H9 (cell line): ENCODE results near the gene FCN1. TPM values are rescaled to one million over a fixed set of nuclear protein-coding genes. Genes with fewer than 3 reads are reported as not detected.
A peak's percentile ranks its signal among the peaks of the same experiment; 100 is the strongest.

Experiments used
- DNase-seq: peaks from one replicate; pipeline ENCODE4 v3.0.0-alpha.2; 2017
- H2AFZ ChIP-seq: one replicate; pipeline ENCODE4 v1.6.1; 2013; ENCODE audit warnings: mild to moderate bottlenecking, low read length, control low read depth, moderate library complexity
- H2AK5ac ChIP-seq: 2 replicates; pipeline ENCODE4 v1.6.1; 2013; ENCODE audit warnings: low read length, control low read depth, mixed read lengths; ENCODE audit not compliant: insufficient read length
- H2BK120ac ChIP-seq: one replicate; pipeline ENCODE4 v1.6.1; 2013; ENCODE audit warnings: low read depth, mild to moderate bottlenecking, low read length, control low read depth, inconsistent platforms; ENCODE audit not compliant: poor library complexity, severe bottlenecking
- H2BK12ac ChIP-seq: 2 replicates; pipeline ENCODE4 v1.6.1; 2013; ENCODE audit warnings: low read length, control low read depth, mixed read lengths, low read depth; ENCODE audit not compliant: insufficient read length
- H2BK15ac ChIP-seq: 2 replicates; pipeline ENCODE4 v1.6.1; 2013; ENCODE audit warnings: low read depth, low read length, control low read depth
- H2BK20ac ChIP-seq: one replicate; pipeline ENCODE4 v1.6.1; 2013; ENCODE audit warnings: low read depth, mild to moderate bottlenecking, low read length, control low read depth, inconsistent platforms; ENCODE audit not compliant: poor library complexity, severe bottlenecking
- H2BK5ac ChIP-seq: 2 replicates; pipeline ENCODE4 v1.6.1; 2013; ENCODE audit warnings: low read length, control low read depth, mixed read lengths; ENCODE audit not compliant: insufficient read length
- H3K14ac ChIP-seq: 2 replicates; pipeline ENCODE4 v1.6.1; 2013; ENCODE audit warnings: low read length, control low read depth; ENCODE audit not compliant: insufficient read depth
- H3K18ac ChIP-seq: 2 replicates; pipeline ENCODE4 v1.6.1; 2013; ENCODE audit warnings: low read depth, mild to moderate bottlenecking, mixed read lengths, low read length, control low read depth; ENCODE audit not compliant: insufficient read length
- H3K23ac ChIP-seq: 2 replicates; pipeline ENCODE4 v1.6.1; 2013; ENCODE audit warnings: low read length, control low read depth, mixed read lengths, low read depth; ENCODE audit not compliant: insufficient read length
- H3K23me2 ChIP-seq: 2 replicates; pipeline ENCODE4 v1.6.1; 2013; ENCODE audit warnings: low read depth, mild to moderate bottlenecking, mixed read lengths, low read length, control low read depth; ENCODE audit not compliant: insufficient read length, poor library complexity, severe bottlenecking
- H3K27ac ChIP-seq: 2 replicates; pipeline ENCODE4 v1.5.1; 2013; ENCODE audit warnings: low read length, control low read depth, mixed read lengths, low read depth; ENCODE audit not compliant: insufficient read length
- H3K27me3 ChIP-seq: 2 replicates; pipeline ENCODE4 v1.6.1; 2013; ENCODE audit warnings: low read length, control low read depth, inconsistent platforms; ENCODE audit not compliant: insufficient read depth
- H3K4ac ChIP-seq: 2 replicates; pipeline ENCODE4 v1.6.1; 2013; ENCODE audit warnings: low read depth, mild to moderate bottlenecking, control low read depth, inconsistent platforms, low read length, moderate library complexity
- H3K4me1 ChIP-seq: 2 replicates; pipeline ENCODE4 v1.6.1; 2013; ENCODE audit warnings: low read length, control low read depth, inconsistent platforms; ENCODE audit not compliant: insufficient read depth
- H3K4me2 ChIP-seq: 2 replicates; pipeline ENCODE4 v1.6.1; 2013; ENCODE audit warnings: low read length, control low read depth, mixed read lengths; ENCODE audit not compliant: insufficient read length, insufficient read depth
- H3K56ac ChIP-seq: 2 replicates; pipeline ENCODE4 v1.6.1; 2013; ENCODE audit warnings: low read depth, mild to moderate bottlenecking, mixed read lengths, low read length, control low read depth; ENCODE audit not compliant: insufficient read length
- H3K79me1 ChIP-seq: 2 replicates; pipeline ENCODE4 v1.6.1; 2013; ENCODE audit warnings: low read depth, mild to moderate bottlenecking, moderate library complexity, low read length, control low read depth, inconsistent platforms; ENCODE audit not compliant: insufficient read depth, poor library complexity, severe bottlenecking
- H3K79me2 ChIP-seq: 2 replicates; pipeline ENCODE4 v1.6.1; 2013; ENCODE audit warnings: low read length, control low read depth, inconsistent platforms; ENCODE audit not compliant: insufficient read depth
- H3K9ac ChIP-seq: 2 replicates; pipeline ENCODE4 v1.6.1; 2013; ENCODE audit warnings: low read length, control low read depth, mixed read lengths; ENCODE audit not compliant: insufficient read length; ENCODE audit errors: extremely low read depth
- H3K9me3 ChIP-seq: one replicate; pipeline ENCODE4 v1.6.1; 2013; ENCODE audit warnings: low read depth, low read length, inconsistent platforms; ENCODE audit not compliant: control insufficient read depth
- H3T11ph ChIP-seq: one replicate; pipeline ENCODE4 v1.6.1; 2013; ENCODE audit warnings: mild to moderate bottlenecking, low read length, control low read depth, inconsistent platforms
- H4K20me1 ChIP-seq: one replicate; pipeline ENCODE4 v1.6.1; 2013; ENCODE audit not compliant: control insufficient read depth, insufficient read length, insufficient read depth
- H4K5ac ChIP-seq: 2 replicates; pipeline ENCODE4 v1.6.1; 2013; ENCODE audit warnings: low read depth, mild to moderate bottlenecking, mixed read lengths, low read length, control low read depth; ENCODE audit not compliant: insufficient read length
- H4K8ac ChIP-seq: replicated peaks from 2 replicates; pipeline ENCODE4 v1.6.1; 2013; ENCODE audit warnings: low read length, control low read depth, mixed read lengths, low read depth; ENCODE audit not compliant: insufficient read length
- H4K91ac ChIP-seq: 2 replicates; pipeline ENCODE4 v1.6.1; 2013; ENCODE audit warnings: low read depth, mild to moderate bottlenecking, moderate library complexity, mixed read lengths, low read length, control low read depth; ENCODE audit not compliant: insufficient read length
- H3K27ac Mint-ChIP-seq, 3 experiments: 2 replicates in 2 of 3; 3 replicates in 1 of 3; pipeline ENCODE4 v1.8.0; 2020 to 2021; ENCODE audit warnings: mixed read lengths in 3 of 3, mild to moderate bottlenecking in 1 of 3, moderate library complexity in 1 of 3
- H3K27me3 Mint-ChIP-seq: 2 replicates; pipeline ENCODE4 v1.8.0; 2021; ENCODE audit warnings: low read depth, mild to moderate bottlenecking, moderate library complexity, mixed read lengths
- H3K36me3 Mint-ChIP-seq, 3 experiments: 2 replicates in 2 of 3; 3 replicates in 1 of 3; pipeline ENCODE4 v1.8.0; 2020 to 2021; ENCODE audit warnings: low read depth in 3 of 3, mixed read lengths in 3 of 3; ENCODE audit not compliant: insufficient read depth in 1 of 3
- H3K4me1 Mint-ChIP-seq, 2 experiments: 2 replicates each; pipeline ENCODE4 v1.8.0; 2020; ENCODE audit warnings: mixed read lengths in 2 of 2
- H3K4me3 Mint-ChIP-seq, 2 experiments: 2 replicates in 1 of 2; 3 replicates in 1 of 2; pipeline ENCODE4 v1.8.0; 2020 to 2021; ENCODE audit warnings: mild to moderate bottlenecking in 2 of 2, mixed read lengths in 2 of 2, moderate library complexity in 1 of 2
- H3K9me3 Mint-ChIP-seq, 2 experiments: 2 replicates in 1 of 2; 3 replicates in 1 of 2; pipeline ENCODE4 v1.8.0; 2020; ENCODE audit warnings: mild to moderate bottlenecking in 2 of 2, mixed read lengths in 2 of 2, moderate library complexity in 1 of 2
- CTCF ChIP-seq: fragments of 200-600 bp; sonication (generic); conservative IDR thresholded peaks from 3 replicates; pipeline ENCODE4 v1.8.0; 2021; ENCODE audit warnings: antibody characterized with exemption, mild to moderate bottlenecking
- WGBS: extraction: QIAGEN DNeasy Blood & Tissue Kit; methylation state at CpG from one replicate; pipeline ENCODE4 v1.1.7; 2013; ENCODE audit warnings: missing lambda C conversion rate, low lambda C conversion rate, mixed read lengths; ENCODE audit not compliant: insufficient read length; ENCODE audit errors: extremely low coverage; 5-methylcytosine and 5-hydroxymethylcytosine counted together
- total RNA-seq: library from RNA; stranded (reverse); gene quantifications from 2 replicates; pipeline ENCODE4 v1.2.1, GENCODE V29; 2021

The FCN1 gene
- total RNA-seq, 1 experiment from 2014 or later = not detected

DNA sequence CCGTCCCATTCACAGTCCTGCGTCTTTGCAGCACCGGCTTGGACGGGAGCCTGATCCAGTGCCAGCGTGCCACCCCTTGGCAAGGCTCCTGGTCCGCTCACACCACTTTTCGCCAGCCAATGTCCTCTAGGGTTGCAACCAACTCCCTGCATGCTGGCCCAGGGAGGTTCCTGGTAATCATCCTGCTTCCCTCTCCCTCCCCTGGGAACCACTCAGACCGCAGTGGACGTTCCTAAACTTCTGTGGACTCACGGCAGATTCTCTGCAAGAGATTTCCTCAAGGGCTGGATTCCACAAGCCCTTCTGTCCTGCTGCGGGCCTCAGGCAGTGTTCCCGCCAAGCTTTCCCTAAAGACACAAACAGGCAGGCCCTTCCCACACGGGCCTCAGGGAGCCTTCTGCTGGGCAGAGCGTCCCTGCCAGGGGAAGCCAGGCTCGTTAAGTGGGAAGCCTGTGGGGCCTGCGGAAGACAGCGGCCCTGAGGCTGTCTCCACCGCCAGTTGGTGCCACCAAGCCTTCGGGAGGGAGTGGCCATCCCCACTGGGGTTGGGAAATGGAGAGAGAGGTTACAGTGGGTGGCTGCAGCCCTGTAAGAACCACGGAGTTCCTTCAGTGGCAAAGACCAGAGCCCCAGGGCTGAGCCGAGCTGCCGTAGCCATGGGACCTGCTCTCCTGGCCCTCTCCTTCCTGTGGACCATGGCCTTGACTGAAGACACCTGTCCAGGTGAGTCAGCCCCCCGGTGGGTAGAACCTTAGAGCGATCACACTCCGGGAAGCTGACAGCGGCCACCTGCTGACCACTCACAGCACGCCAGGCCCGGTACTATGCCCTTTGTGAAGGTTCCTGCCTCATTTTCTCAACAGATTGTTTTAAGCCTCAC lies 53.5 kb downstream of the FCN1 start:
- no peak overlapping the region for H2BK5ac ChIP-seq
- no peaks in the 10 kb centered on the region for H3K9me3 ChIP-seq
- H3K23ac ChIP-seq = no peak overlapping the region
- no peak overlapping the region for H4K8ac ChIP-seq
- no peaks in the 10 kb centered on the region for H3K23me2 ChIP-seq
- no peak overlapping the region for H3K9ac ChIP-seq
- no peaks in the 10 kb centered on the region for H3K79me2 ChIP-seq
- H3K18ac ChIP-seq = no peak overlapping the region
- H4K91ac ChIP-seq = no peak overlapping the region
- 0 out of 7 replicates have a peak overlapping the region, but pooled peaks of 1 of the 3 experiments have one; percentile 36 for H3K27ac Mint-ChIP-seq
- peaks cover 3 to 8% of the 10 kb centered on the region in 2 experiments; a peak in 4 of 5 replicates for H3K9me3 Mint-ChIP-seq
- no peak overlapping the region for H3K4me3 Mint-ChIP-seq
- no peaks in the 10 kb centered on the region for H3K79me1 ChIP-seq
- no peak for TF ChIP-seq CTCF
- no peak overlapping the region for H2BK20ac ChIP-seq
- H3K4me2 ChIP-seq = no peak overlapping the region
- peaks cover 1% of the 10 kb centered on the region; the same call in 1 of the 2 replicates for H3K27me3 Mint-ChIP-seq
- H3K27me3 ChIP-seq = no peaks in the 10 kb centered on the region
- no peak overlapping the region for H2AFZ ChIP-seq
- H3K56ac ChIP-seq = no peak overlapping the region
- H3K36me3 Mint-ChIP-seq = peaks cover 2 to 5% (median 4%) of the 10 kb centered on the region in 3 experiments; a peak in 4 of 7 replicates
- WGBS = no CpG with 5 or more reads among the region's 28 CpGs
- no peak overlapping the region for H2BK120ac ChIP-seq
- peak; percentile 24 for DNase-seq
- no peak overlapping the region for H3K27ac ChIP-seq
- no peaks in the 10 kb centered on the region for H3K4me1 ChIP-seq
- H4K5ac ChIP-seq = no peak overlapping the region
- no peak overlapping the region; the same call in 1 of the 2 replicates for H3K14ac ChIP-seq
- H2AK5ac ChIP-seq = no peak overlapping the region
- no peaks in the 10 kb centered on the region for H4K20me1 ChIP-seq
- no peak overlapping the region for H3T11ph ChIP-seq
- no peak overlapping the region for H2BK12ac ChIP-seq
- no peak overlapping the region for H3K4ac ChIP-seq
- no peak overlapping the region for H2BK15ac ChIP-seq
- no peaks in the 10 kb centered on the region for H3K4me1 Mint-ChIP-seq
